ENCODE measurements around the gene SPEN.

The SPEN gene

DNA sequence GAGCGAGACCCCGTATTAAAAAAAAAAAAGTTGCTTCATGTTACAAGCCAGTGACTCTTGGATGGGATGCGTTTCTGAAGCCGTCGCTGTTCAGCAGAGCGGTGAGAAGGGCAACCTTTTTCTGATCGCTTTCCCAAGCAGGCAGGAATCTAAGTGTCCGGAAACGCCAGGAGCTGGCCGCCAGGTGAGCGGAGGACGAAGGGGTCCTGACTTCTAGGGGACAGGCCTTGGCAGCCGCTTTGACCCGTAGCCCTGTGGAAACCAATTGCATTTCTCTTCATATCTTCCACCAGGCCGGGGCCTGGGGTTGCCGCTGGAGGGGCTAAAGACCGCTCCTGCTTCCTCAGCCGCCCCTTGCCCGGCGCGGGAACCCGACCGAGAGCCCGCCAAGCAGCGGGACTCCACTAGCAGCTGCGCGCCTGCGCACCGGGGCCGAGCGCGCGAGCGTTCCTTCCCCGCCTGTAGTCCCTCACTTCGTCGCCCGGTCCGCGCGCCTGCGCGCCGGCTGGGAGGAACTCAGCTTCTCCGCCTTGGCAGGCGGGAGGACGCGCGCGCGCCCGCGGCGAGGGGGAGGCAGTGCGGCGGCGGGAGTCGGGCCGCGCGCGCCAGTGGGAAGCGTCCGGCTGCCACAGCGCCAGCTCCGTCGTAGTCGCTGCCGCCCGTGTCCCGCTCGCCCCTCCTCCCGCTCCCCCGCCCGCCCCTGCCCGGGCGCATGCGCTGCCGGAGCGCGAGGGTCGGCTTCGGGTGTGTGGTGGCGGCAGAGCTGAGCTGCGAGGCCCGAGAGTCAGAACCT, at the start of gene SPEN:
Gene SPEN, plus strand, starts transcription at position 608 of the 793 bp plus-strand sequence. CDS start 361 bp downstream, outside the sequence.
- H3K4me3 ChIP-seq (replicated peaks; ENCODE audit: low read depth, low read length): peak within 1 kb of the TSS; percentile 69
- no peak for TF ChIP-seq CTCF (IDR thresholded peaks at IDR 0.05; ENCODE audit: low read length, missing control alignments)
- DNase-seq (ENCODE audit: low read depth): peak; percentile 97

DNA sequence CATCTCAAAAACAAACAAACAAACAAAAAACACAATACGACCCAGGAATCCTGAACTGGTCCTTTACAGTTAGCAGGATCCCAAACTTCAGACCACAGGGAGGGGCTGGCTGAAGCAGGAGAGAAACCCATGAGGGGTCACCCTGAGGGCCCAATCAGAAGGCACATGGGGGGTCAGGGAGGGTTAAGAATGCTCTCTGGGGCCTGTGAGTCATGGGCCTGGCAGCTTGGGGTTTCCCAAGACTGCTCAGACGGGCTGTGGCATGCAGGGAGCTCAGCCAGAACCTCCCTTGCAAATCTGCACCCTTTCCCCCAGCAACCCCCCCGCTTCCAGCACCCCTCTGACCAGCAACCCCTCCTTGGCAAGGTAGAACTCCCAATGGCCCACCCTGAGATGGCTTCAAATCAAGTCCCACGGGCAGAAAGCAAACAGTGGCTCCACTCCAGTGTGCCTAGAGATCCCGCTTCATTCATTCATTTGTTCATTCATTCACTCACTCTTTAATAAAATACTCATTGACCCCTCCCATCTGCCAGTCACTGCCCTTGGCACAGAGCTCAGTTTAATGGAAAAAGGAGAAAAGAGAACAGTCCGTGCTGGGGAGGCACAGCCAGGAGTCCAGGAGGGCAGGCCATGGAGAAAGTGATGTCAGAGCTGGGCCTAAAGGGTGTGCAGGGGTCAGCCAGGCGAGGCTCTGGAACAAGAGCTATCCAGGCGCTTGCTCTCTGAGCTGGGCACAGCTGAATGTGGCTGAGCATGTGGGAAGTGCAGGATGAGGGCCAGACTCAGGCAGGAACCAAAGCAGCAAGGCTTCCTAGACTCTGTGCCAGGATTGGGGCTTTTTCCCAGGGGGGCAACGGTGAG, 48.3 kb upstream of the SPEN start:
- peak; percentile 97 for DNase-seq (ENCODE audit: low read depth)
- TF ChIP-seq CTCF (IDR thresholded peaks at IDR 0.05; ENCODE audit: low read length, missing control alignments): no peak

DNA sequence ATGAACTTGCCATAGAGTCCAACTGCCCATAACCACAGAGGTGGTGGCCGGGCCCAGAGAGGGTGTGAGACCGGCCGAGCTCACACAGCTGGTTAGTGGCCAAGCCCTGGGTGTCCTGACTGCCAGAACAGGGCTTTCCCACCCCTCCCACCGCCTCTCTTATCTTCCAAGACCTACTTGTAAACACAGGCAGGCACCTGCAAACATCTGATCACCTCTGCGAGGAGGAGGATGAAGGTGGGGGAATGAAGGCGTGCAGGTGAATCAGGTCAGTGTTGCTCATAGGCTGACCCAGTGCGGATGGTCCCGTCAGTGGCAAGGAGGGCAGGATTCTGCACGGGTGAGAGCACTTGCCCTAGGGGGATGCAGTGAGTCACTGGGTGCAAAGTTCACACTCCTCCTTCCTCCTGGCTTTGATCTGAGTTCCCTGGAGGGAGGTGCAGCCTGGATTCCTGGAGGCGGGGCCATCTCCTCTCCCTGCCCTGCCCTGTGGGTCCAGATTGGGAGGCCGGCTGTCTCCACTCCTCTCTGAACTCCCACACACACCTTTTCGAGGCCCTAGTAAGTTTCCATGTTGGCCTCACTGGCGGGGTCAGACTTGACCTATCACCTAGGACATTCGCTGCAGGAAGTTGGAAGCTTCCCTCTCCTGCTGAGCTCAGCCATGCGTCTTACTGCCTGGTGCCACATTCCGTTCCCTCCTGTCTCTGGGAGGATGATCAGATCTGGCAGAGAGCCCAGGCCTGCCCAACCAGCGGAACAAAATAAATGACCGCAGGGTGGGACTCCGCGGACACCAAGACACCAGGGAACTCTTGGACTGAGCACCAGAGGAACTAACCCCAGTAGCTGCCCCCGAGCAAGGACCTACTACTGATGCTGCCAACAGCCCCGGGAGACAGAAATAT, 47.3 kb upstream of the SPEN start:
- no peak for TF ChIP-seq CTCF (IDR thresholded peaks at IDR 0.05; ENCODE audit: low read length, missing control alignments)
- no peak for DNase-seq (ENCODE audit: low read depth)
- H3K4me3 ChIP-seq (replicated peaks; ENCODE audit: low read depth, low read length): no peak overlapping the region

More for the DNA sequence above, 48.3 kb upstream of the SPEN start:
- H3K4me3 ChIP-seq (replicated peaks; ENCODE audit: low read depth, low read length): no peak overlapping the region

- no peak for DNase-seq (ENCODE audit: low read depth)
- TF ChIP-seq CTCF (IDR thresholded peaks at IDR 0.05; ENCODE audit: low read length, missing control alignments): no peak
- H3K4me3 ChIP-seq (replicated peaks; ENCODE audit: low read depth, low read length): no peak overlapping the region
These were observed 45.1 kb upstream of the SPEN start for GRCh38 chr1:15802234-15802965.

- no peak overlapping the region for H3K4me3 ChIP-seq (replicated peaks; ENCODE audit: low read depth, low read length)
- peak; percentile 34 for TF ChIP-seq CTCF (IDR thresholded peaks at IDR 0.05; ENCODE audit: low read length, missing control alignments)
- DNase-seq (ENCODE audit: low read depth): peak; percentile 50
These were observed 44.1 kb upstream of the SPEN start for GRCh38 chr1:15803380-15803779.

DNA sequence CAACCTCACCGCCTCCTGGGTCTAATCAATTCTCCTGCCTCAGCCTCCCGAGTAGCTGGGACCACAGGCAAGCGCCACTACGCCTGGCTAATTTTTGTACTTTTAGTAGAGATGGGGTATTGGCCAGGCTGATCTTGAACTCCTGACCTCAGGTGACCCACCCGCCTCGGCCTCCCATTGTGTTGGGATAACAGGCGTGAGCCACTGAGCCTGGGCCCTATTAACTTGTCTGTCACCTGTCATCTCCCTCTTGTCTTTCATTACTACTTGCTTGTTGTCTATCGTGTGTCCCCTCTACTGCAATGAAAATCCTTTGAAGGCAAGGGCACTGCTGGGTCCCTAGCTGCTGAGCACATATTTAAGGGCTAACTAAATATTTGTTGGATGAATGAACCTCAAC, 43.4 kb upstream of the SPEN start:
- no peak overlapping the region for H3K4me3 ChIP-seq (replicated peaks; ENCODE audit: low read depth, low read length)
- no peak for TF ChIP-seq CTCF (IDR thresholded peaks at IDR 0.05; ENCODE audit: low read length, missing control alignments)
- DNase-seq (ENCODE audit: low read depth): no peak
